B cell (primary cell): ENCODE results near the gene IRAK1. TPM values are rescaled to one million over a fixed set of nuclear protein-coding genes. Genes with fewer than 3 reads are reported as not detected.

Experiments used
- ATAC-seq: fragments of 200-7000 bp; cut with Tn5 transposase; one replicate; pipeline ENCODE4 v1.10.0; 2021; ENCODE audit warnings: low read depth, mild to moderate bottlenecking, moderate number of reproducible peaks, moderate library complexity
- CTCF ChIA-PET: fragments of 350-600 bp; sonication (Branson Sonifier 250); formaldehyde crosslinking; loops from one replicate; lab custom pipeline; 2021; ENCODE audit warnings: antibody characterized with exemption, inconsistent platforms; lab: Charles Lee
- POLR2A ChIA-PET: fragments of 350-600 bp; sonication (Branson Sonifier 250); formaldehyde crosslinking; loops from one replicate; lab custom pipeline; 2021; ENCODE audit warnings: antibody characterized with exemption; lab: Charles Lee
- DNase-seq: peaks from one replicate; pipeline ENCODE4 v3.0.0; 2013
- H2AFZ ChIP-seq: 2 replicates; pipeline ENCODE4 v1.6.1; 2012; ENCODE audit warnings: mild to moderate bottlenecking, low read depth, low read length; ENCODE audit not compliant: insufficient read depth, poor library complexity, severe bottlenecking
- H3K27ac ChIP-seq, 2 donors: 1 replicate in 1 of 2; 2 replicates in 1 of 2; pipeline ENCODE4 v1.5.1; 2012 to 2013; ENCODE audit warnings: low read length in 2 of 2, mild to moderate bottlenecking in 2 of 2, moderate library complexity in 1 of 2
- H3K27me3 ChIP-seq, 4 experiments: fragments of 200-600 bp in 1 of 4; sonication (generic) in 1 of 4; replicated peaks in 1 of 4; 1 replicate in 2 of 4; 2 replicates in 2 of 4; pipeline versions ENCODE4 v1.6.1 to v1.7.0; 2013 to 2016; ENCODE audit warnings: low read length in 3 of 4, mild to moderate bottlenecking in 2 of 4, mixed read lengths in 1 of 4, moderate library complexity in 1 of 4; ENCODE audit not compliant: insufficient read depth in 4 of 4, control insufficient read depth in 3 of 4; ENCODE audit errors: control extremely low read depth in 1 of 4
- H3K36me3 ChIP-seq, 2 experiments: replicated peaks in 1 of 2; 1 replicate in 1 of 2; 2 replicates in 1 of 2; pipeline versions ENCODE4 v1.6.1 to v1.7.1; 2013; ENCODE audit warnings: low read length in 1 of 2; ENCODE audit not compliant: insufficient read depth in 2 of 2, control insufficient read depth in 1 of 2; ENCODE audit errors: control extremely low read depth in 1 of 2, extremely low read depth in 1 of 2
- H3K4me1 ChIP-seq, 2 donors: fragments of 200-600 bp in 1 of 2; sonication (generic) in 1 of 2; 1 replicate in 1 of 2; 2 replicates in 1 of 2; pipeline versions ENCODE4 v1.5.1 to v1.6.1; 2013 to 2017; ENCODE audit warnings: low read length in 2 of 2; ENCODE audit not compliant: control insufficient read depth in 2 of 2, insufficient read depth in 2 of 2
- H3K4me2 ChIP-seq: replicated peaks from 2 replicates; pipeline ENCODE3; 2012; ENCODE audit warnings: mild to moderate bottlenecking, low read depth, low read length; ENCODE audit not compliant: poor library complexity, severe bottlenecking
- H3K4me3 ChIP-seq, 5 experiments: fragments of 200-600 bp in 1 of 5; sonication (generic) in 1 of 5; 1 replicate in 3 of 5; 2 replicates in 2 of 5; pipeline versions ENCODE4 v1.5.1 to v1.7.0; 2011 to 2016; ENCODE audit warnings: low read length in 4 of 5, mild to moderate bottlenecking in 4 of 5, low read depth in 2 of 5, control low read depth in 1 of 5, moderate library complexity in 1 of 5; ENCODE audit not compliant: insufficient read depth in 1 of 5; ENCODE audit errors: control extremely low read depth in 1 of 5, extremely low read depth in 1 of 5
- H3K79me2 ChIP-seq: fragments of 200-600 bp; sonication (generic); one replicate; pipeline ENCODE4 v1.6.0; 2016; ENCODE audit warnings: low read length; ENCODE audit not compliant: control insufficient read depth, insufficient read depth
- H3K9ac ChIP-seq: fragments of 200-600 bp; sonication (generic); 2 replicates; pipeline ENCODE4 v1.6.1; 2017; ENCODE audit warnings: mild to moderate bottlenecking, low read length, moderate library complexity
- H3K9me3 ChIP-seq, 3 donors: one replicate each; pipeline versions ENCODE4 v1.6.1 to v1.7.1; 2013; ENCODE audit warnings: low read length in 2 of 3; ENCODE audit not compliant: control insufficient read depth in 2 of 3, insufficient read depth in 1 of 3; ENCODE audit errors: control extremely low read depth in 1 of 3
- H4K20me1 ChIP-seq: 2 replicates; pipeline ENCODE4 v1.6.0; 2012; ENCODE audit warnings: mild to moderate bottlenecking, low read length; ENCODE audit not compliant: insufficient read depth, control insufficient read depth, poor library complexity, severe bottlenecking
- H3K27ac Mint-ChIP-seq: one replicate; pipeline ENCODE4 v1.8.0; 2021; ENCODE audit warnings: mixed read lengths
- H3K27me3 Mint-ChIP-seq: one replicate; pipeline ENCODE4 v1.8.0; 2021; ENCODE audit warnings: mixed read lengths
- H3K4me1 Mint-ChIP-seq: one replicate; pipeline ENCODE4 v1.8.0; 2021; ENCODE audit warnings: mixed read lengths
- H3K4me3 Mint-ChIP-seq: one replicate; pipeline ENCODE4 v1.8.0; 2021; ENCODE audit warnings: mixed read lengths
- H3K9me3 Mint-ChIP-seq: one replicate; pipeline ENCODE4 v1.8.0; 2022; ENCODE audit warnings: mixed read lengths; ENCODE audit not compliant: insufficient read depth
- EZH2 ChIP-seq: IDR thresholded peaks from 2 replicates; pipeline ENCODE4 v1.6.1; 2012; ENCODE audit warnings: borderline replicate concordance, low read depth, mild to moderate bottlenecking, moderate library complexity, low read length; ENCODE audit not compliant: insufficient read depth, poor library complexity, severe bottlenecking
- WGBS: methylation state at CpG from one replicate; pipeline ENCODE4 v1.1.5; 2013; ENCODE audit warnings: missing lambda C conversion rate; ENCODE audit not compliant: insufficient coverage; 5-methylcytosine and 5-hydroxymethylcytosine counted together
- intact Hi-C: fragments of 100-400 bp; cut with micrococcal nuclease; formaldehyde crosslinking; loops from one replicate; pipeline ENCODE4 v1.10.0; 2022
- polyA plus RNA-seq: library from polyadenylated mRNA; depleted of rRNA; stranded (reverse); fragments of >200 nt; gene quantifications from 2 replicates; pipeline ENCODE4 v1.2.3, GENCODE V29; 2012
- total RNA-seq, 2 donors: library from RNA; stranded (reverse); fragments of 120-200 nt in 1 of 2; gene quantifications; 1 replicate in 1 of 2; 2 replicates in 1 of 2; pipeline versions ENCODE4 v1.2.3 to v1.2.4, GENCODE V29; 2013 to 2022
- TF ChIP-seq, protein P1 (sequence below): fragments of 200-600 bp; IDR thresholded peaks from one replicate; pipeline ENCODE4 v1.8.0; 2022; ENCODE audit warnings: antibody characterized with exemption, mild to moderate bottlenecking

The IRAK1 gene
- total and polyA plus RNA-seq, 2 donors (not counting 1 experiment from before 2014, with no cell fraction given), result 112 to 118 TPM

DNA sequence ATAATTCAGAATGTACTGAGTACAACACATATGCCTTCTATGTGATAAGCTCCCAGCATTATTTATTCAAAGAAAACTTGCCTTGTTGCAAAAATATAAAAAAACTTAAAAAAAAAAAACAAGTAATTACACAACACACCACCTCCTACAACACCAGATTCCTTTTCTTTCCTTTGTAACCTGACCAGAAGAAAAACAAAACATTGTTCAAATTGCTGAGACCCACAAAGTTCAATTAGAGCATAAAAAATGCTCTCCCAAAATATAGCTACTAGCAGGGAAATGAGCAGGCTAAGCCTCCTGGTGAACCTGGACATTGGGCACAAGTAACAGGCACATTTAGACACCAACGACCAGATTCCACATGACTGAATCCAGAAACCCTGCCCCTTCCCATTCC lies 39.5 kb upstream of the IRAK1 start:
- Histone ChIP-seq H3K27ac (peak overlapping the region in 1 of 2 donors; percentile 44), H3K4me3 (no peak overlapping the region), H3K36me3 (peaks cover 0 to 8% of the 10 kb centered on the region in 2 experiments), H3K9ac (no peak overlapping the region), H2AFZ (no peak overlapping the region), H3K9me3 (no peaks in the 10 kb centered on the region), H3K27me3 (no peaks in the 10 kb centered on the region), H4K20me1 (peaks cover 43% of the 10 kb centered on the region), H3K4me2 (no peak overlapping the region), H3K79me2 (peaks cover 68% of the 10 kb centered on the region), H3K4me1 (peaks cover 7 to 11% of the 10 kb centered on the region in 2 donors)
- DNase-seq (no peak), ATAC-seq (no peak)
- ChIA-PET POLR2A (no interaction called here), CTCF (interaction anchor here (0.6 kb wide), 1 partner anchor 244 kb away, joined by 4 read pairs; no protein-coding TSS in a partner anchor)
- Mint-ChIP-seq H3K4me1 (peaks cover 52% of the 10 kb centered on the region), H3K27ac (peak overlapping the region; percentile 60), H3K9me3 (no peaks in the 10 kb centered on the region), H3K4me3 (no peak overlapping the region), H3K27me3 (no peaks in the 10 kb centered on the region)
- no CpG with 5 or more reads among the region's 1 CpG for WGBS
- TF ChIP-seq, protein P1, sequence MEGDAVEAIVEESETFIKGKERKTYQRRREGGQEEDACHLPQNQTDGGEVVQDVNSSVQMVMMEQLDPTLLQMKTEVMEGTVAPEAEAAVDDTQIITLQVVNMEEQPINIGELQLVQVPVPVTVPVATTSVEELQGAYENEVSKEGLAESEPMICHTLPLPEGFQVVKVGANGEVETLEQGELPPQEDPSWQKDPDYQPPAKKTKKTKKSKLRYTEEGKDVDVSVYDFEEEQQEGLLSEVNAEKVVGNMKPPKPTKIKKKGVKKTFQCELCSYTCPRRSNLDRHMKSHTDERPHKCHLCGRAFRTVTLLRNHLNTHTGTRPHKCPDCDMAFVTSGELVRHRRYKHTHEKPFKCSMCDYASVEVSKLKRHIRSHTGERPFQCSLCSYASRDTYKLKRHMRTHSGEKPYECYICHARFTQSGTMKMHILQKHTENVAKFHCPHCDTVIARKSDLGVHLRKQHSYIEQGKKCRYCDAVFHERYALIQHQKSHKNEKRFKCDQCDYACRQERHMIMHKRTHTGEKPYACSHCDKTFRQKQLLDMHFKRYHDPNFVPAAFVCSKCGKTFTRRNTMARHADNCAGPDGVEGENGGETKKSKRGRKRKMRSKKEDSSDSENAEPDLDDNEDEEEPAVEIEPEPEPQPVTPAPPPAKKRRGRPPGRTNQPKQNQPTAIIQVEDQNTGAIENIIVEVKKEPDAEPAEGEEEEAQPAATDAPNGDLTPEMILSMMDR, result no peak
- no peak for TF ChIP-seq EZH2
- intact Hi-C loops, result no loop called here

DNA sequence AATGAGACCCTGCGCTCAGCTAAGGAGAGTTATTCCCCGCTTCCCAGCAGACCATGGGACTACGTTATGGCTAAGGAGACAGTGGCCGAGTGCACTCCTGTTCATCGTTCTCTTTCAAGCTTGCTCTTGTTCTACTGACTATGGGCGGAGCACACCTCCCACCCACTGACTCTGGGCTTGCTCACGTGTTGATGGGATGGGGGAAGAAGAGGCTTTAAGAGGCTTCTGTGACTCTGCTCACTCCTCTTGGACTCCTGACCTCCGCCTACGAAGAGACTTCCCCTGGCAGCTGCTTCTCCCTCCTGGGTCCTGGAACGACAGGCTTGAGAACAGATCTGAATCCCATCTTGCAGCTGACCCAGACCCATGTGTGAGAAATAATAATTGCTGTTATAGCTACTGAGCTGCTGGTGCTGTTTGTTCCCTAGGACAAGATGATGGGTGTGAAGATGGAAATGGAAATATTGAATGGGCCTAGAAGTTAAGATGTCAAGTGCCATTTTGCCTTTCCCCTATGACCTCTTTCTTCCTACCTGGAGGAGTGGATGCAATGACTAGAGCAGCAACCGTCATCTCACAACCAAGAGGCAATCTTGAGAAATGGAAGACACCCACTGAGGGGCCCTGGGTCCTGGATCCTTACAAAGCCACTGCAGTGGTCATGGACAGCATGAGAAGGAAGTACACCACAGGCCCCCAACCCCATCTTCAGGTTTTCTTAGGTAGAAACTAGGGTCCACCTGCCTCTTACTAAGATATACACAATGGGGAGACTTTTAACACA lies 38.7 kb upstream of the IRAK1 start:
- Histone ChIP-seq H3K27ac (no peak overlapping the region), H3K9ac (no peak overlapping the region), H3K36me3 (peaks cover 0 to 8% of the 10 kb centered on the region in 2 experiments), H3K4me2 (no peak overlapping the region), H4K20me1 (peaks cover 35% of the 10 kb centered on the region), H3K4me1 (peaks cover 5% of the 10 kb centered on the region in 2 donors), H2AFZ (no peak overlapping the region), H3K4me3 (no peak overlapping the region), H3K9me3 (no peaks in the 10 kb centered on the region), H3K27me3 (no peaks in the 10 kb centered on the region), H3K79me2 (peaks cover 64% of the 10 kb centered on the region)
- Mint-ChIP-seq H3K4me1 (peaks cover 43% of the 10 kb centered on the region), H3K4me3 (no peak overlapping the region), H3K9me3 (no peaks in the 10 kb centered on the region), H3K27ac (no peak overlapping the region), H3K27me3 (no peaks in the 10 kb centered on the region)
- no peak for TF ChIP-seq EZH2
- TF ChIP-seq, protein P1, result no peak
- CTCF ChIA-PET, result interaction anchor here (0.8 kb wide), 1 partner anchor 11 kb away, joined by 3 read pairs; no protein-coding TSS in a partner anchor
- intact Hi-C loops, result no loop called here
- no peak for DNase-seq
- POLR2A ChIA-PET, result no interaction called here
- no peak for ATAC-seq
- WGBS, result 100% methylated on average over 1 of the region's 11 CpGs
